Measurements from ENCODE around the gene FEZ2.
"Not testable (repeated sequence)": the region's sequence is repeated elsewhere in the genome, so short reads cannot be mapped to it uniquely, and the experiment has no call there.

Gene FEZ2

GRCh38 chr2:36605273-36605672, 7.3 kb upstream of the FEZ2 start:
- no peaks in the 10 kb centered on the region for H3K4me1 Mint-ChIP-seq
- peaks cover 14% of the 10 kb centered on the region for H3K27me3 Mint-ChIP-seq
- no peak overlapping the region for H3K27ac Mint-ChIP-seq
- no peaks in the 10 kb centered on the region for H3K9me3 Mint-ChIP-seq
- no peaks in the 10 kb centered on the region for H3K36me3 Mint-ChIP-seq
- no peak for ATAC-seq
- no peak overlapping the region for H3K4me3 Mint-ChIP-seq

GRCh38 chr2:36603629-36604028, 5.7 kb upstream of the FEZ2 start:
- H3K4me3 Mint-ChIP-seq, H3K4me1 Mint-ChIP-seq, ATAC-seq, H3K27ac Mint-ChIP-seq, H3K9me3 Mint-ChIP-seq, H3K36me3 Mint-ChIP-seq: not testable (repeated sequence)
- H3K27me3 Mint-ChIP-seq = peaks cover 14% of the 10 kb centered on the region

- Mint-ChIP-seq H3K27ac (peak overlapping the region; percentile 69), H3K27me3 (no peaks in the 10 kb centered on the region), H3K9me3 (no peaks in the 10 kb centered on the region), H3K4me3 (peak overlapping the region; percentile 95), H3K36me3 (peaks cover 17% of the 10 kb centered on the region), H3K4me1 (peaks cover 38% of the 10 kb centered on the region)
- no peak for ATAC-seq
These were observed 901 bp downstream of the FEZ2 start for GRCh38 chr2:36597003-36597531.

- no peak for ATAC-seq
- Mint-ChIP-seq H3K36me3 (peaks cover 18% of the 10 kb centered on the region), H3K4me1 (peaks cover 44% of the 10 kb centered on the region), H3K27ac (peak overlapping the region; percentile 69), H3K9me3 (no peaks in the 10 kb centered on the region), H3K27me3 (no peaks in the 10 kb centered on the region), H3K4me3 (peak overlapping the region; percentile 95)
These were observed 1.6 kb downstream of the FEZ2 start for GRCh38 chr2:36596397-36596796.

- H3K4me3 Mint-ChIP-seq = no peak overlapping the region
- no peaks in the 10 kb centered on the region for H3K9me3 Mint-ChIP-seq
- H3K27ac Mint-ChIP-seq = no peak overlapping the region
- no peaks in the 10 kb centered on the region for H3K27me3 Mint-ChIP-seq
- peaks cover 31% of the 10 kb centered on the region for H3K36me3 Mint-ChIP-seq
- peaks cover 52% of the 10 kb centered on the region for H3K4me1 Mint-ChIP-seq
- no peak for ATAC-seq
These were observed 3.1 kb downstream of the FEZ2 start for GRCh38 chr2:36594849-36595248.

- Mint-ChIP-seq H3K27me3 (no peaks in the 10 kb centered on the region), H3K4me3 (no peak overlapping the region), H3K4me1 (peaks cover 25% of the 10 kb centered on the region), H3K36me3 (peaks cover 62% of the 10 kb centered on the region), H3K27ac (no peak overlapping the region), H3K9me3 (no peaks in the 10 kb centered on the region)
- no peak for ATAC-seq
These were observed 8.7 kb downstream of the FEZ2 start for GRCh38 chr2:36589230-36589630.

- Mint-ChIP-seq H3K36me3 (peaks cover 65% of the 10 kb centered on the region), H3K4me3 (no peak overlapping the region), H3K27me3 (no peaks in the 10 kb centered on the region), H3K9me3 (no peaks in the 10 kb centered on the region), H3K27ac (no peak overlapping the region), H3K4me1 (peaks cover 14% of the 10 kb centered on the region)
- no peak for ATAC-seq
These were observed 10.4 kb downstream of the FEZ2 start for GRCh38 chr2:36587556-36587955.

GRCh38 chr2:36587101-36587500, 10.9 kb downstream of the FEZ2 start:
- peaks cover 70% of the 10 kb centered on the region for H3K36me3 Mint-ChIP-seq
- H3K27ac Mint-ChIP-seq = no peak overlapping the region
- H3K4me3 Mint-ChIP-seq = no peak overlapping the region
- H3K27me3 Mint-ChIP-seq = no peaks in the 10 kb centered on the region
- H3K4me1 Mint-ChIP-seq = peaks cover 14% of the 10 kb centered on the region
- no peak for ATAC-seq
- H3K9me3 Mint-ChIP-seq = no peaks in the 10 kb centered on the region

- H3K36me3 Mint-ChIP-seq = peaks cover 73% of the 10 kb centered on the region
- no peak overlapping the region for H3K4me3 Mint-ChIP-seq
- no peak overlapping the region for H3K27ac Mint-ChIP-seq
- H3K4me1 Mint-ChIP-seq = peaks cover 10% of the 10 kb centered on the region
- ATAC-seq = no peak
- H3K27me3 Mint-ChIP-seq = no peaks in the 10 kb centered on the region
- H3K9me3 Mint-ChIP-seq = no peaks in the 10 kb centered on the region
These were observed 11.3 kb downstream of the FEZ2 start for GRCh38 chr2:36586672-36587071.

- Mint-ChIP-seq H3K9me3 (no peaks in the 10 kb centered on the region), H3K4me1 (no peaks in the 10 kb centered on the region), H3K27me3 (no peaks in the 10 kb centered on the region), H3K27ac (no peak overlapping the region), H3K36me3 (peaks cover 74% of the 10 kb centered on the region), H3K4me3 (no peak overlapping the region)
- no peak for ATAC-seq
These were observed 13.7 kb downstream of the FEZ2 start for GRCh38 chr2:36584148-36584794.

GRCh38 chr2:36582951-36583350, 15.0 kb downstream of the FEZ2 start:
- Mint-ChIP-seq H3K27ac (no peak overlapping the region), H3K4me1 (no peaks in the 10 kb centered on the region), H3K9me3 (no peaks in the 10 kb centered on the region), H3K36me3 (peaks cover 84% of the 10 kb centered on the region), H3K27me3 (no peaks in the 10 kb centered on the region), H3K4me3 (no peak overlapping the region)
- no peak for ATAC-seq

GRCh38 chr2:36582538-36582937, 15.4 kb downstream of the FEZ2 start:
- no peak overlapping the region for H3K27ac Mint-ChIP-seq
- no peak overlapping the region for H3K4me3 Mint-ChIP-seq
- H3K4me1 Mint-ChIP-seq = no peaks in the 10 kb centered on the region
- ATAC-seq = no peak
- H3K9me3 Mint-ChIP-seq = no peaks in the 10 kb centered on the region
- H3K27me3 Mint-ChIP-seq = no peaks in the 10 kb centered on the region
- H3K36me3 Mint-ChIP-seq = peaks cover 88% of the 10 kb centered on the region

GRCh38 chr2:36579297-36579664, 18.7 kb downstream of the FEZ2 start:
- ATAC-seq = no peak

GRCh38 chr2:36578343-36579296, 19.3 kb downstream of the FEZ2 start:
- Mint-ChIP-seq H3K4me3 (no peak overlapping the region), H3K9me3 (no peaks in the 10 kb centered on the region), H3K36me3 (peaks cover 85% of the 10 kb centered on the region), H3K27me3 (no peaks in the 10 kb centered on the region), H3K4me1 (no peaks in the 10 kb centered on the region), H3K27ac (no peak overlapping the region)
- ATAC-seq = no peak

More at GRCh38 chr2:36579297-36579664, 18.7 kb downstream of the FEZ2 start:
- Mint-ChIP-seq H3K4me3 (no peak overlapping the region), H3K36me3 (peaks cover 85% of the 10 kb centered on the region), H3K27ac (no peak overlapping the region), H3K4me1 (no peaks in the 10 kb centered on the region), H3K27me3 (no peaks in the 10 kb centered on the region), H3K9me3 (no peaks in the 10 kb centered on the region)

GRCh38 chr2:36577884-36578283, 20.1 kb downstream of the FEZ2 start:
- Mint-ChIP-seq H3K4me3 (no peak overlapping the region), H3K36me3 (peaks cover 85% of the 10 kb centered on the region), H3K27me3 (no peaks in the 10 kb centered on the region), H3K9me3 (no peaks in the 10 kb centered on the region), H3K4me1 (peaks cover 7% of the 10 kb centered on the region), H3K27ac (no peak overlapping the region)
- ATAC-seq = no peak

GRCh38 chr2:36574560-36574959, 23.4 kb downstream of the FEZ2 start:
- Mint-ChIP-seq H3K27ac (no peak overlapping the region), H3K4me1 (peaks cover 8% of the 10 kb centered on the region), H3K4me3 (no peak overlapping the region), H3K27me3 (no peaks in the 10 kb centered on the region), H3K36me3 (peaks cover 74% of the 10 kb centered on the region), H3K9me3 (no peaks in the 10 kb centered on the region)
- ATAC-seq = no peak

Measured in stimulated activated memory B cell treated with anti-CD40 and anti-IgM and Interleukin-4, amounts not matched to agents 10 μg/mL and 1 μg/mL and 100 μg/mL, for 72 hours (primary cell).